Measurements from ENCODE around the gene CXCR5.

Gene CXCR5

GRCh38 chr11:118857385-118857784 is 26.3 kb upstream of the CXCR5 start:
- DNase-seq (ENCODE audit: low read depth) = no peak
- no peak for TF ChIP-seq CTCF (conservative IDR thresholded peaks at IDR 0.05; ENCODE audit: low read depth, low read length)
- no peak overlapping the region for H3K4me3 ChIP-seq (ENCODE audit: low read depth, low read length)

GRCh38 chr11:118859973-118860372 is 23.7 kb upstream of the CXCR5 start:
- no peak for DNase-seq (ENCODE audit: low read depth)
- no peak overlapping the region for H3K4me3 ChIP-seq (ENCODE audit: low read depth, low read length)
- TF ChIP-seq CTCF (conservative IDR thresholded peaks at IDR 0.05; ENCODE audit: low read depth, low read length) = no peak

- no peak overlapping the region for H3K4me3 ChIP-seq (ENCODE audit: low read depth, low read length)
- TF ChIP-seq CTCF (conservative IDR thresholded peaks at IDR 0.05; ENCODE audit: low read depth, low read length) = no peak
- no peak for DNase-seq (ENCODE audit: low read depth)
Observed at GRCh38 chr11:118868659-118869058, 15.0 kb upstream of the CXCR5 start.

- no peak overlapping the region for H3K4me3 ChIP-seq (ENCODE audit: low read depth, low read length)
- peak; percentile 46 for TF ChIP-seq CTCF (conservative IDR thresholded peaks at IDR 0.05; ENCODE audit: low read depth, low read length)
- DNase-seq (ENCODE audit: low read depth) = peak; percentile 68
Observed at GRCh38 chr11:118870396-118871343, 13.0 kb upstream of the CXCR5 start.

GRCh38 chr11:118872403-118872821 is 11.3 kb upstream of the CXCR5 start:
- DNase-seq (ENCODE audit: low read depth) = no peak
- H3K4me3 ChIP-seq (ENCODE audit: low read depth, low read length) = no peak overlapping the region
- no peak for TF ChIP-seq CTCF (conservative IDR thresholded peaks at IDR 0.05; ENCODE audit: low read depth, low read length)

- H3K4me3 ChIP-seq (ENCODE audit: low read depth, low read length) = no peak overlapping the region
- TF ChIP-seq CTCF (conservative IDR thresholded peaks at IDR 0.05; ENCODE audit: low read depth, low read length) = no peak
- DNase-seq (ENCODE audit: low read depth) = no peak
Observed at GRCh38 chr11:118873804-118874203, 9.9 kb upstream of the CXCR5 start.

- no peak overlapping the region for H3K4me3 ChIP-seq (ENCODE audit: low read depth, low read length)
- TF ChIP-seq CTCF (conservative IDR thresholded peaks at IDR 0.05; ENCODE audit: low read depth, low read length) = no peak
- no peak for DNase-seq (ENCODE audit: low read depth)
Observed at GRCh38 chr11:118876286-118876685, 7.4 kb upstream of the CXCR5 start.
